NCI-H187 (cell line): ENCODE results near the gene MRPS27.

Source experiments
- DNase-seq, 2 experiments: peaks; one replicate each; lab custom pipeline; 2025; lab: John Stamatoyannopoulos, UW

The MRPS27 gene

DNA sequence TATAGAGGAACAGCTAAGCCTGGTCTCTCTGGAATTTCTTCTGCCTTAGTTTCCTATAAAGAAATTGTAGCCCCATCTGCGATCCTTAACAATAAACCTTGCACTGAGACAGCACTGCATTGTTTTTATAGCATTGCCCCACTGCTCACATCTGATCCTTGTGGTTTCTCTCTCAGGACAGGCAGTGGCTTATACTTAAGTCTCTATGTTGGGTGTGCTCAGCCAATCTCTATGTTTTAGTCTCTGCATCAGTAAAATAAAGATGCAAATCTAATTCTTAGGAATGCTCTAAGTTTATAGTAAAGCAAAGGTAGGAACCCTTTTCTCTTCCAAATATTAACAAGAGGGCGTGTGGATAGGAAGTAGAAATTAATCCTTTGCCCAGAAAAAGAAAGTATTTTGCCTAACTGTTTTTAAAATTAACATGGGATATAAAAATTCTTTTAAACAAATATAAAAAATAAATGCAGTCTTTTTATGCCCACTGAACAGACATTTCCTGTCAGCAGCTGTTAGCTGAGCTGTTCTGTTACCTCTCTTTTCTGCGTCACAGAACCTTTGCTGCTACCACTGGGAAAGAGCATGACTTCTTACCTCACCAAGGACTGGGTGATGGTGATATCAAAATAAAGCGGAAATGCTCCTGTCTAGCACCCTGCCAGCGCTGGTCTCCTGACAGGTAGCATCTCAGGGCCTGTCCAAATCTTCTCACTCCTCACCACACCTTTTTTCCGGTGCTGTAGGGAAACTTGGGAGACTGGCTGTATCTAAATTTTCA, 29.5 kb downstream of the MRPS27 start:
- no peak for DNase-seq

- peak; percentile 19 to 35 for DNase-seq
These were observed 31.1 kb downstream of the MRPS27 start for GRCh38 chr5:72288924-72289323.

- DNase-seq = no peak
These were observed 33.2 kb downstream of the MRPS27 start for GRCh38 chr5:72286798-72287197.

DNA sequence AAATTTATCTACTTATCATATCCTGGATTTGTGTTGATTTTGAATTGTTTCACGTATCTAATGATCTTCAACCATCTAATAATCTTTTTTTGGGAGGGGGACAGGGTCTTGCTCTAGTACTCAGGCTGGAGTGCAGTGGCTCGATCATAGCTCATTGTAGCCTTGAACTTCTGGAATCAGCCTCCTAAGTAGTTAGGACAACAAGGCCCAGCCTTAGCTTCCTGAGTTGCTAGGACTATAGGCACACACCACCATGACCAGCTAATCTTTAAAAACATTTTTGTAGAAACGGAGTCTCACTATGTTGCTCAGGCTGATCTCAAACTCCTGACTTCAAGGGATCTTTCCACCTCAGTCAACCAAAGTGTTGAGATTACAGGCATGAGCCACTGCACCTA, 34.6 kb downstream of the MRPS27 start:
- DNase-seq = no peak

DNA sequence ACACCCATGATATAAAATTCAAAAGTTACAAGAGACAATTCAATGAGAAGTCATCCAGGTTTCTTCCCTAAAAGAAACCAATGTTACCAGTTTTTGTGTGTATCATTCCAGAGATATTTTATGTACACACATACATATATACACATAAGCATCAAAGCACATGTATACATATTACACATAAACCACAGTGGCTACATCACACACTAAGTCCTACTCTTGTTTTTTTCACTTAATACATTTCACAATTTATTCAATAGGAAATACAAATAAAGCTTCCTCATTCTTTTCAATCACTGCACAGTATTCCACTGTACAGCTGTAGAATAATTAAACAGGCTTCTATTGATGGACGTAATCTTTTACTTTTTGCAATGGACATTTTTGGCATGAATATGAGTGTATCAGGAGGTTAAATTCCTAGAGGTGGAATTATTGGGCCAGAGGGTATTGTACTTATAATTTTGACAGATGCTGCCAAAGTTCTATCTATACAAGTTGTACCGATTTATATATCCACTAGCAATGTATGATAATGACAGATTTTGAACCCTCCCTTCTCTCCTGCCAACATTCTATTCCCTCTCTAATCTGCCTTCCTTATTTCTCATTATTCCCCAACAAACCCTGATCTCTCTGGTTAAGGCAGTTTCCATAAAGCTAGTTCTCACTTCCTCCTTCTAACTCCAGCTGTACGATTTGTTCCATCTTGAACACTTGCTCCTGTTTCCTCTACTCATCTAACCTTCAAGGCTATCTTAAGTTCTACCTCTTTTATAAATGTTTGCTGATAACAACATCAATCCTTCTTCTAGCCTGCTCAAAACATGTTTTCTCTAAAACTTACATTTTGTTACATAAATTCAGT, 35.2 kb downstream of the MRPS27 start:
- DNase-seq = no peak

DNA sequence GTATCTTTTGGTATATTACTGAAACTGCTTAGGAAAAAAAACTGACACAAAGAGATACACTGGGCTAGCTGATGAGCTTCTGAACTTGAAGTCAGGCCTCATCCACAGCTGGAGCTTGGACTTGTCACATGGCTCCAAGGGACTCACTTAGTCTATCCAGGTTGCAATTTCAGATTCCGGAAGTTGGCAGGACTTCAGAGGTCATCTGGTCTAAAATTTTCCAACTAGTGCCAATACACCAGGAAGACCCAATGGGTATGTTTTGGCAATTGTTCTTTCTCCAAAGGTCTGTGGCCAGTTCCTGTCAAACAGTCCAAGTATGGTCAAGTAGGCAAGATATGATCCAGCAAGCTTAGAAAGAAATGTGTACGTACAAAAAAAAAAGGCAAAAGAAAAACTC, 36.7 kb downstream of the MRPS27 start:
- no peak for DNase-seq

GRCh38 chr5:72282878-72283277, 37.2 kb downstream of the MRPS27 start:
- no peak for DNase-seq

DNA sequence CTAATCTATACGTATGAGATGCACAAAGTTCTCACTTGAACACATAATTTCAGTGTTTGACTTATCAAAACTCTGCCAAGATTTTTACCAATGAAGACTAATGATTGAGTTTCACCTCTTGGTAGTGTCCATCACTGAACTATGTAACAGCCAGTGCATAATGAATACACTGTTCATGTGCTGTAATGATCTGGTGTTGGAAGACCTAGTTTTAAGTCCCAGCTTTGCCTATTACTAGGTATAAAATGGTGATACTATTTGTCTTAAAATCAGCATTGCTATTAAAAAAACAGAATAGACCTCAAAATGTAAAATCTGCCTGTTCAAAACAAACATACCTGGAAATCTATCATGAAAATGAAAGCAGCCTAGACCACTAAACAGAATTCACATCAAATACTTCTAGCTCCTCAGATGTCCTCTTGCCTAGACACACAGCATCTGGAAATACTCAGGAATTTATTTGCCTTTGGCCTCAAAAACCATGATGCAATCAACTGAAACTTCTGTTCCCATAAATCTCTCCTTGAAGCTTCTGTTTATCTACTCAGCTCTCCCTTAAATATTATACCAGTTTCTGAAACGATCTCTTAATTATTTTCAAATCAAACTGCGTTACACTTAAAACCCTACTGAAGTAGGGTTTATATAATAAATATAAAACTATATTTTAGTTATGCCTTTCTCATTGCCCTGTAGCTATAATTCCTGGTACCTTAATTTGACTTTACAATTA, 38.1 kb downstream of the MRPS27 start:
- no peak for DNase-seq

DNA sequence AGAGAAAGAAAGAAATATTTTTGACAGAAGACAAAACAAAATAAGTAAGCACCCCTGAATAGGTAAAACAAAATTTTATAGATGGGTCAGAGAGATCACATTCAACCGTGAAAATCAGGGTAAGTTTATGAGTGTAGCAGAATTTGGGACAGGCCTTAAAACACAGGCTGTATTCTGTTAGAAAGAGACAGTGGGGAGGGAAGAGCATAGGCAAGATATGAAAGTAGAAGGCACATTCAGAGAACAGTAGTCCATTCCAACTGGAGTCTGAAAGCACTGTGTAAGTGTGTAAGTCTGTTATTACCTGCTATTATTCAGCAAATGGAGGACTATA, 38.6 kb downstream of the MRPS27 start:
- no peak for DNase-seq

GRCh38 chr5:72280581-72281069, 39.4 kb downstream of the MRPS27 start:
- DNase-seq = no peak

DNA sequence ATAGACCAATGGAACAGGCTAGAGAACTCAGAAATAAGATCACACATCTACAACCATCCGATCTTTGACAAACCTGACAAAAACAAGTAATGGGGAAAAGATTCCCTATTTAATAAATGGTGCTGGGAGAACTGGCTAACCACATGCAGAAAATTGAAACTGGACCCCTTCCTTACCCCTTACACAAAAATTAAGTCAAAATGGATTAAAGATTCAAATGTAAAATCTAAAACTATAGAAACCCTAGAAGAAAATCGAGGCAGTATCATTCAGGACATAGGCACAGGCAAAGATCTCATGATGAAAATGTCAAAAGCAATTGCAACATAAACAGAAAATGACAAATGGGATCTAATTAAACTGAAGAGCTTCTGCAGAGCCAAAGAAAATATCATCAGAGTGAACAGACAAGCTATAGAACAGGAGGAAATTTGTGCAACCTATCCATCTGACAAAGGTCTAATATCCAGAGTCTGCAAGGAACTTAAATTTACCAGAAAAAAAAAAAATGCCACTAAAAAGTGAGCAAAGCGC, 43.8 kb downstream of the MRPS27 start:
- DNase-seq = no peak

DNA sequence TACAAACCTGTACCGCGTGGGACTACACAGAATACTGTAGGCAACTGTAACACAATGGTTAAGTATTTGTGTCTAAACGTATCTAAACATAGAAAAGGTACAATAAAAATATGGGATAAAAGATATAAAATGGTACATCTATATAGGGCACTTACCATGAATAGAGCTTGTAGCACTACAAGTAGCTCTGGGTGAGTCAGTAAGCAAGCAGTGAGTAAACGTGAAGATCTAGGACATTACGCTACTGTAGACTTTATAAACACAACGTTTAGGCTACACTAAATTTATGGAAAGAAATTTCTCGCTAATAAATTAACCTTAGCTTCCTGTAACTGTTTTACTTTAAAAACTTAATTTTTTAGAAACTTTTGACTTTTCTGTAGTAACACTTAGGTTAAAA, 46.5 kb downstream of the MRPS27 start:
- no peak for DNase-seq

DNA sequence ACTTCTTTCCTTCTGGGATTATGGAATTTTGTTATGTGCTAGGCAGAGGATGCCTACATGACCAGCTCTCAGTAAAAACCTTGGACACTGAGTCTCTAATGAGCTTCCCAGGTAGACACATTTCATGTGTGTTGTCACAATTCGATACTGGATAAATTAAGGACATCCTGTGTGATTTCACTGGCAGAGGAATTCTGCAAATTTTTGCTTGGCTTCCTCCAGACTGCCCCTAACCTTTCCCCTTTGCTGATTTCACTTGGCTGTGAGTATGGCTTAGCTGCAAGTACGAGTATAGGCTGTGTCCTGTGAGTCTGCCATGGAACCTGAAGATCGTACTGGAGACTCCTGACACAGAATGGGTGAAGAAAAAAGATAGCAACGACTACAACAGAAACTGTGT, 47.6 kb downstream of the MRPS27 start:
- DNase-seq = no peak

GRCh38 chr5:72271702-72272101, 48.3 kb downstream of the MRPS27 start:
- DNase-seq = no peak

GRCh38 chr5:72270037-72270436, 50.0 kb downstream of the MRPS27 start:
- no peak for DNase-seq

GRCh38 chr5:72269411-72269780, 50.6 kb downstream of the MRPS27 start:
- no peak for DNase-seq

- peak in 1 of 2 experiments; percentile 4 for DNase-seq
These were observed 51.2 kb downstream of the MRPS27 start for GRCh38 chr5:72268753-72269410.

- DNase-seq = no peak
These were observed 51.8 kb downstream of the MRPS27 start for GRCh38 chr5:72268260-72268659.

DNA sequence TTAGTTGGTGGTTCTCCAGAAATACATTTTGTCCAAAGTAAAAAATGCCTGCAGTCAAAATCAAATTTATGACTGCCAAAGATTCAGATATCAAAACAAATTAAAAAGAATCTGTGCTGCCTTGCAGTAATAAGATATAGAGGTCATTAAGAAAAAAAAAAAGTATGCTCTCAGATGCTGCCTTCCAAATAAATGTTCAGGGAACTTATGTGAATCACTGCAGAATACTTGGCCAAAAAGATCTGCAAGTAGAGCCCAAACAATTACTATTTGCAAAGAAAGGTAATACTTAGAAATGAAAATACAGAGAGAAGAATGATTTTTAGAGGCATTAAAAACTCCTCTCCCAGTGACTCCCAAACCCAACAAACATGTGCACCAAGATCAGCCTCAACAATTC, 52.4 kb downstream of the MRPS27 start:
- no peak for DNase-seq

- no peak for DNase-seq
These were observed 53.2 kb downstream of the MRPS27 start for GRCh38 chr5:72266862-72267261.

- no peak for DNase-seq
These were observed 54.8 kb downstream of the MRPS27 start for GRCh38 chr5:72265032-72265877.
